Mammary epithelial cell (primary cell): ENCODE data around the gene MTFMT.

Experiments used
- CTCF ChIP-seq, 2 donors: IDR thresholded peaks in 1 of 2; conservative IDR thresholded peaks in 1 of 2; 2 replicates each; pipeline ENCODE4 v1.5.1; 2011 to 2012; ENCODE audit warnings: inconsistent platforms in 2 of 2, low read length in 2 of 2, mild to moderate bottlenecking in 2 of 2, control low read depth in 1 of 2, low read depth in 1 of 2; ENCODE audit not compliant: insufficient read depth in 1 of 2; ENCODE audit errors: extremely low read depth in 1 of 2
- EZH2 ChIP-seq: IDR thresholded peaks from 2 replicates; pipeline ENCODE4 v1.6.1; 2012; ENCODE audit warnings: low read length, inconsistent platforms, borderline replicate concordance

- TF ChIP-seq CTCF (conservative IDR thresholded peaks at IDR 0.05 in 1 of 2, IDR thresholded peaks at IDR 0.05 in 1 of 2; ENCODE audit: extremely low read depth in 1 of 2, insufficient read depth in 1 of 2, low read depth in 1 of 2, low read length in 2 of 2), result no peak
- TF ChIP-seq EZH2, result no peak
These were observed 11.0 kb upstream of the MTFMT start for GRCh38 chr15:65040461-65040860.
